RWPE1 (cell line): ENCODE results near the gene FREM1.

Experiments used
- CTCF ChIA-PET: fragments of 350-600 bp; sonication (Branson Sonifier 250); formaldehyde crosslinking; extraction: SDS; loops from one replicate; lab custom pipeline; 2021; lab: Yijun Ruan, JAX
- POLR2A ChIA-PET: fragments of 400-600 bp; formaldehyde crosslinking; extraction: SDS; loops from one replicate; lab custom pipeline; 2020; ENCODE audit warnings: antibody characterized with exemption; ENCODE audit not compliant: low non-redundant PET; lab: Yijun Ruan, JAX
- DNase-seq: peaks from one replicate; pipeline ENCODE4 v3.0.0; 2012; ENCODE audit warnings: low spot score
- H3K27ac ChIP-seq: fragments of 450-650 bp; 2 replicates; pipeline ENCODE4 v1.5.1; 2017
- CTCF ChIP-seq: fragments of 450-650 bp; conservative IDR thresholded peaks from 2 replicates; pipeline ENCODE4 v1.5.1; 2017; ENCODE audit warnings: low read depth, mild to moderate bottlenecking

Gene FREM1

DNA sequence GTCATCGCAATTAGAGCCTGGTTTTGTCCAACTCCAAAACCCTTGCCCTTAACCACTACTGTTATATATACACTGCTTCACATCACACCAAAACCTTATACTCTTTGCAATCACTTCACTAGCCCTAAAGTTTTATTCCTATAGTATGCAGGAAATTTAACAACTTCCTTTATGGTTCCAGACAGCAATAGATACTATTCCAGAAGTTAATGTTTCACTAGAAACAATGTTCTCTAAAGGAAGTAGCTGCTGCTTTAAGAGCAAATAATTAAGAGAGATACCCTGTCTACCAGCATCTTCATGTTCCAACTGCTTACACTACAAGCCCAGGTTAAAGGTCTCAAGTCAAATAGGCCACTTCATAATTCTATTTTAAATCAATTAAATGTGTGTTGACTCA lies 22.0 kb downstream of the FREM1 start:
- ChIA-PET CTCF (no interaction called here), POLR2A (no interaction called here)
- DNase-seq, result no peak
- TF ChIP-seq CTCF, result no peak
- no peak overlapping the region for H3K27ac ChIP-seq

- ChIA-PET POLR2A (no interaction called here), CTCF (no interaction called here)
- no peak overlapping the region for H3K27ac ChIP-seq
- DNase-seq, result no peak
- TF ChIP-seq CTCF, result no peak
Observed at GRCh38 chr9:14887149-14887548, 23.1 kb downstream of the FREM1 start.

GRCh38 chr9:14883310-14883944 lies 26.8 kb downstream of the FREM1 start:
- ChIA-PET POLR2A (no interaction called here), CTCF (no interaction called here)
- H3K27ac ChIP-seq, result no peak overlapping the region
- DNase-seq, result no peak
- TF ChIP-seq CTCF, result no peak

- no peak for TF ChIP-seq CTCF
- DNase-seq, result no peak
- ChIA-PET POLR2A (no interaction called here), CTCF (no interaction called here)
- H3K27ac ChIP-seq, result no peak overlapping the region
Observed at GRCh38 chr9:14882090-14882489, 28.1 kb downstream of the FREM1 start.

DNA sequence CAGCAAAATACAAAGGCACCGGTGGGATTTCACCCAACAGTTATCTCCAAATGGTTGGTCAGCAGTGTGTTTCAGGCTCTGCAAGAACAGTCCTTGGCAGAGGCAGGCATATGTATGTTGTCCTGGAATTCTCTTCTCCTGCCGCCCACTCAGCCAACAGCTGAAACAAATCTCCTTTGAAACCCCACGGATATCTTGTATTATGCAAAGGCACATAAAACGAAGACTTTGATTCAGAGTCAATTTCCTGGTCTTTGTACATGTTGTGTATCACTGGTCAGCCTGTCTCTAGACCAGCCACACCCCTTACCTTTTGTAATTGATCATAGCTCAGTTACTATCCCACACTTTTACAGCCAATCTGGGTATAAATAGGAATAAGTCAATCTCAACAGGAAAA lies 29.2 kb downstream of the FREM1 start:
- no peak overlapping the region for H3K27ac ChIP-seq
- POLR2A ChIA-PET, result no interaction called here
- TF ChIP-seq CTCF, result no peak
- DNase-seq, result no peak
- CTCF ChIA-PET, result interaction anchor here (0.6 kb wide), 1 partner anchor 258 kb away, joined by 3 read pairs; no protein-coding TSS in a partner anchor

DNA sequence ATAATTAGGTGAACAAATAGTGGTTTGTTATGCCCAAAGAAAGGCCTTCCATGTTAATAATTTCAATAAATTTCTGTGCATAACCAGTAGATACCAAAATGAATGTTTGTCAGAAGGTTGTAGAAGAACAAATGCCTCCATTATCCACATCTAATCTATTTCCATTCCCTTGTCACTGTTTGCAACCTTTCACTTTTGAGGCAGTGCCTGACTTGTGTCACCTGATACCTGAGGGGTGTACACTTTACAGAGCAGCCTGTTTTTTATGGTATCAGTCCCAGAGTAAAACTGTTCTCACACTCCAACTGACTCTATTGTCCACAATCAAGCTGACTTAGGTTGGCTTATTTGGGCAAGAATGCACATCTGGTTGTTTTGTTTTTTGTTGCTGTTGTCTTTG lies 40.1 kb downstream of the FREM1 start:
- no peak overlapping the region for H3K27ac ChIP-seq
- DNase-seq, result no peak
- ChIA-PET CTCF (interaction anchor here (0.6 kb wide), 1 partner anchor 432 kb away, joined by 3 read pairs; no protein-coding TSS in a partner anchor), POLR2A (no interaction called here)
- no peak for TF ChIP-seq CTCF
